ENCODE data around the gene SERPINA5. TPM values are rescaled to one million over a fixed set of nuclear protein-coding genes. Genes with fewer than 3 reads are reported as not detected.

Gene SERPINA5
- total and polyA plus RNA-seq, 2 of the 13 experiments (the other 11 are each of a cell fraction or from before 2014, with no cell fraction given): 449 to 498 TPM

DNA sequence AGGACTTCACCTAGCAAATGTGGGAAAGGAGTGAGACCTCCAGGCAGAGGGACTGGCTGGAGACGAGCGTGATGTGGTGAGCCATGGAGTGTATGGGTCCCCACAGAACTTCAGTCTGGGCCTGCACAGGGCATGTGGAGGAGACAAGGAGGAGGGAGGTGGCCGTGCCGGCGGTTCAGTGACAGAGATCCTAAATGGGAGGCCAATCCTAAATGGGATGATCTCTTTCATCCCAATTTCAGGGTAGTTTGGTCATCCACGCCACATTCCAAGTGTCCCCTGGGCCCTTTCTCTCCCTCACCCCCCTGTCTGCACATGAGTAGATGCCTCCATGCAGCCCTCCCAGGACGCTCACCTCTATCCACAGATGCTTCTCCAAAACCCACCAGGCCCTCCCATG lies 13.2 kb downstream of the SERPINA5 start (continued):
- TF ChIP-seq ZNF609 (CRISPR knock-in tag; IDR thresholded peaks at IDR 0.05; ENCODE audit: borderline replicate concordance): no peak
- no peak for TF ChIP-seq ZNF619 (CRISPR knock-in tag; IDR thresholded peaks at IDR 0.05)
- TF ChIP-seq YEATS4 (CRISPR knock-in tag; IDR thresholded peaks at IDR 0.05; ENCODE audit: borderline replicate concordance): no peak
- peak in 1 of 2 experiments; percentile 23; a peak in 1 of 4 replicates for TF ChIP-seq POLR2A (IDR thresholded peaks at IDR 0.05; ENCODE audit: insufficient read depth in 1 of 2, low read depth in 2 of 2, low read length in 2 of 2)
- no peak for TF ChIP-seq SNRNP70 (IDR thresholded peaks at IDR 0.05; ENCODE audit: low read depth, low read length)
- TF ChIP-seq TBL1XR1 (IDR thresholded peaks at IDR 0.05; ENCODE audit: borderline replicate concordance, low read length, partially characterized antibody): no peak
- TF ChIP-seq, protein P1, sequence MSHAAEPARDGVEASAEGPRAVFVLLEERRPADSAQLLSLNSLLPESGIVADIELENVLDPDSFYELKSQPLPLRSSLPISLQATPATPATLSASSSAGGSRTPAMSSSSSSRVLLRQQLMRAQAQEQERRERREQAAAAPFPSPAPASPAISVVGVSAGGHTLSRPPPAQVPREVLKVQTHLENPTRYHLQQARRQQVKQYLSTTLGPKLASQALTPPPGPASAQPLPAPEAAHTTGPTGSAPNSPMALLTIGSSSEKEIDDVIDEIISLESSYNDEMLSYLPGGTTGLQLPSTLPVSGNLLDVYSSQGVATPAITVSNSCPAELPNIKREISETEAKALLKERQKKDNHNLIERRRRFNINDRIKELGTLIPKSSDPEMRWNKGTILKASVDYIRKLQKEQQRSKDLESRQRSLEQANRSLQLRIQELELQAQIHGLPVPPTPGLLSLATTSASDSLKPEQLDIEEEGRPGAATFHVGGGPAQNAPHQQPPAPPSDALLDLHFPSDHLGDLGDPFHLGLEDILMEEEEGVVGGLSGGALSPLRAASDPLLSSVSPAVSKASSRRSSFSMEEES (CRISPR knock-in tag; IDR thresholded peaks at IDR 0.05): no peak
- TF ChIP-seq, protein P2, sequence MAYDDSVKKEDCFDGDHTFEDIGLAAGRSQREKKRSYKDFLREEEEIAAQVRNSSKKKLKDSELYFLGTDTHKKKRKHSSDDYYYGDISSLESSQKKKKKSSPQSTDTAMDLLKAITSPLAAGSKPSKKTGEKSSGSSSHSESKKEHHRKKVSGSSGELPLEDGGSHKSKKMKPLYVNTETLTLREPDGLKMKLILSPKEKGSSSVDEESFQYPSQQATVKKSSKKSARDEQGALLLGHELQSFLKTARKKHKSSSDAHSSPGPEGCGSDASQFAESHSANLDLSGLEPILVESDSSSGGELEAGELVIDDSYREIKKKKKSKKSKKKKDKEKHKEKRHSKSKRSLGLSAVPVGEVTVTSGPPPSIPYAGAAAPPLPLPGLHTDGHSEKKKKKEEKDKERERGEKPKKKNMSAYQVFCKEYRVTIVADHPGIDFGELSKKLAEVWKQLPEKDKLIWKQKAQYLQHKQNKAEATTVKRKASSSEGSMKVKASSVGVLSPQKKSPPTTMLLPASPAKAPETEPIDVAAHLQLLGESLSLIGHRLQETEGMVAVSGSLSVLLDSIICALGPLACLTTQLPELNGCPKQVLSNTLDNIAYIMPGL (CRISPR knock-in tag; IDR thresholded peaks at IDR 0.05; ENCODE audit: borderline replicate concordance in 1 of 2, low read depth in 1 of 2): peak in 1 of 2 experiments; percentile 30; a peak in 1 of 4 replicates
- no peak for TF ChIP-seq SP140L (CRISPR knock-in tag; IDR thresholded peaks at IDR 0.05; ENCODE audit: borderline replicate concordance)
- TF ChIP-seq, protein P3, sequence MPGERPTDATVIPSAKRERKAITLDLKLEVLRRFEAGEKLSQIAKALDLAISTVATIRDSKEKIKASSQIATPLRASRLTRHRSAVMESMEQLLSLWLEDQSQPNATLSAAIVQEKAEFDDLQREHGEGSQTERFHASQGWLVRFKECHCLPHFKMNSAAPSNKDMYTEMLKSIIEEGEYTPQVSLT (CRISPR knock-in tag; IDR thresholded peaks at IDR 0.05; ENCODE audit: borderline replicate concordance, low read depth): no peak
- TF ChIP-seq EEA1 (CRISPR knock-in tag; IDR thresholded peaks at IDR 0.05; ENCODE audit: borderline replicate concordance): no peak
- 0 out of 2 replicates have a peak, but pooled peaks have one; percentile 30 for TF ChIP-seq ZFP62 (CRISPR knock-in tag; IDR thresholded peaks at IDR 0.05)
- no peak for TF ChIP-seq ZNF879 (CRISPR knock-in tag; IDR thresholded peaks at IDR 0.05)
- no peak for TF ChIP-seq ZNF224 (CRISPR knock-in tag; IDR thresholded peaks at IDR 0.05)
- no peak for TF ChIP-seq E2F2 (CRISPR knock-in tag; IDR thresholded peaks at IDR 0.05; ENCODE audit: borderline replicate concordance)
- TF ChIP-seq ZNF629 (CRISPR knock-in tag; conservative IDR thresholded peaks at IDR 0.05): no peak
- no peak for TF ChIP-seq CHD4 (IDR thresholded peaks at IDR 0.05; ENCODE audit: borderline replicate concordance, low read length)
- no peak for TF ChIP-seq GTF2F1 (IDR thresholded peaks at IDR 0.05; ENCODE audit: low read length)
- TF ChIP-seq MAFG (CRISPR knock-in tag; IDR thresholded peaks at IDR 0.05): no peak
